DMS53 (cell line): ENCODE measurements around the gene KRTAP19-8.
A peak's percentile ranks its signal among the peaks of the same experiment; 100 is the strongest.

Experiments
- DNase-seq: peaks from one replicate; lab custom pipeline; 2025; lab: John Stamatoyannopoulos, UW

The KRTAP19-8 gene

DNA sequence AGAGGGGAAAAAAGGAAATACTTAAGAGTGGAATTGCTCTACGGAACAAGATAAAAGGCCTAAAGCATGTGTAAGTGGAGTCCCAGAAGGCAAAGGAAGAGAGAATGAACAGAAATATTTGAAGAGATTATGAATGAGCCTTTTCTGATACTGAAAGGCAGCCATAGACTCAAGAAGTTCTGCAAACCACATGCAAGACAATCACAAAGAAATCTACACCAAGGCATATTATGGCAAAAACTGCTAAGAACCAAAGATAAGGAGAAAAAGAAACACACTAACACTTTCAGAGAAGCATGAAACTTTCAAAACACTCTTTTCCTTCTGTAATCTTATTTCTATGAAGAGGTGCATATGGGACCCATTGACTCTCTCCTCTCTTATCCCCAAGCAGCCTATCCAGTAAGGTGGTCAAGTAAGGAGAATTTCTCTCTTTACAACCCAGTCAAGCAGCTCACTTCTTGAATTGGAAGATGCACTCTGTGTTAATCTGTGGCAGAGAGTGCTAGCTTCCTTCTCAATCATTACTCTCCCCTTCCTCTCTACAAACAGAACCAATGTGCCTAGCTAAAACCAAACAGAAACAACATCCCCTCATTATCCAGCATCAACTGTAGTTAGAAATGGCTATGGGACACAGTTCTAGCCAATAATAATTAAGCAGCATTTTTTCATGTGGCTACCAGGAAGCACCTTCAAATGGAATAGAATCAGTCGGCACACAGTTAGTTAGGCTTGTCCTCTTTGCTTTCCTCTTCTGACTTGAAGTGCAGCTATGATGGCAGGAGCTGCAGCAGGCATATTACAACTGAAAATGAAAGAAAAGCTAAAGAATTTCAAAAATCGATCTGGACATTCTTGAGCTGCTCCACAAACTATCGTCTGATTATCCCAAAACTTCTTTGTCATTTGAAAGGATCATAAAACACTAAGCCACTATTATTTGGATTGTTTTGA lies 25.9 kb downstream of the KRTAP19-8 start:
- no peak for DNase-seq

DNA sequence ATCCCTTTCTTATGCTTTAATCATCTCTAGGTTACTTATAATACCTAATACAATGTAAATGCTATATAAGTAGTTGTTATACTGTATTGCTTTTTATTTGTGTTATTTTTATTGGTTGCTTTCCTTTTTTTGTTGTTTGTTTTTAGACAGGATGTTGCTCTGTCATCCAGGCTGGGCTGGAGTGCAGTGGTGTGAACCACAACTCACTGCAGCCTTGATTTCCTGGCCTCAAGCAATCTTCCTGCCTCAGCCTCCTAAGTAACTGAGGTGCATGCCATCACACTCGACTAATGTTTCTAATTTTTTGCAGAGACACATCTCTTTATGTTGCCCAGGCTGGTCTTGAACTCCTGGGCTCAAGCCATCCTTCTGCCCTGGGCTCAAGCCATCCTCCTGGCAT lies 26.9 kb downstream of the KRTAP19-8 start:
- no peak for DNase-seq

DNA sequence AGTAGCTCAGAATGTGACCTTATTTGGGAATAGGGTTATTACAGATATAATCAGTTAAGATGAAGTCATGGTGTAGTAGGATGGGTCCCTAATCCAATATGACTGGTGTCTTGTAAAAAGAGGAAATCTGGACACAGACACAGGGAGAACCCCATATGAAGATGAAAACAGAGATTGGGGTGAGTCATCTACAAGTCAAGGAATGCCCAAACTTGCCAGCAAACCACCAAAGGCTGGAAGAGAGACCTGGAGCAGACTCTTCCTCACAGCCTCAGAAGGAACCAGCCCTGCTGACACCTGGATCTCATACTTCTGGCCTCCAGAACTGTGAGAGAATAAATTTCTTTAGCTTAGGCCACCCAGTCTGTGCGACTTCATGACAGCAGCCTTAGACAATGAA lies 29.9 kb downstream of the KRTAP19-8 start:
- no peak for DNase-seq

DNA sequence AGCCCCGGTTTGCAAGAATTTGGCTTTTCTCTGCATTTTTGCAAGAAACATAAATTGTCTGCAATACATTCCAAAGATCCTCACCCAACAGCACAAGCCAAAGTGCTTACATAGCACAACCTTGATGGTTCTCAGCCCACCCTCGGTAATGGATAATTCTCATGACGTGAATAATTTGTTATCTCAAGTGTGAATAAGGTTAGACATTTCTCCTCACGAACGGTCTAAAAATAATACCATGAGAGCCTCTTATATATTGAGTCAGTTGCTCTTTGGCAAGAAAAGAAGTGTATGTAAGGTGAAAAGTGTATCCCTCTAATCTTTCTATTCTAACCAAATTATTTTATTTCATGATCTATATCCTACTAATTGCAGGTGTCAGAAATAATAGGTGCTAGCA lies 33.3 kb downstream of the KRTAP19-8 start:
- DNase-seq = no peak

DNA sequence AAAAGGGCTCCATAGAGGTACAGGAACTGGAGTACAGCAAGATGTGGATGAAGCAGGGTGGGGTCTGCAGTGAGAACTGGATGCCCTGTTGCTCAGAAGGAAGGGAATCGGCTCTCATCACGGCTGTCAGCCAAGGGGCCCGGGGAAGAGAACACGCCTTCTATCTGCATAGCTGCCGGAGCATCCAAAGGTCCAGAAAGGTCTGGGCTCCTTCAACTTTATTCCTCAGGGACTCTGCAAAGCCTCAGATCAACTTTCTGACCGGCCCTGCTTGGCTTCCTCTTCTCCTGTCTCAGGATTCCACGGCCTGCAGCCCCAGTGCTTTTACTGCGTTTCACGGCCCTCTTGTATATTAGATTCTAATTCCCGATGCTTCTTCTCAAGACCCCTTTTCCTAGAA lies 34.8 kb downstream of the KRTAP19-8 start:
- no peak for DNase-seq

DNA sequence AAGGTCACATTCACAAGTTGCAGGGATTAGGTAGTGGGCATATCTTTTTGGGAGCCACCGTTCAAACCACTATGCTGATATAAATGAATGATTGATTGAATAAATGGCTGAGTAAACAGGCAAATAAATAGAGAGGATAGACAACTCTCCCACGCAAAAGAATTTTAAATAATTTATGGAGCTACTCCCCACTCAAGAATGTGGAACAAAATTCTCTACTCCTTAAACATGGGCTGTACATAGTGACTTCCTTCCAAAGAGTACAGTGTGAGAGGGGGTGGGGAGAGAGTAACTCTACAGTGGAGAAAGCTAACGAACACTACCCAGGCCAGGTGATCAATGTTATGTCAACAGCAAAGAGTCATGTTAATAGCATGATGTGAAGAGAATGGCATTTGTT lies 40.7 kb downstream of the KRTAP19-8 start:
- DNase-seq = no peak

DNA sequence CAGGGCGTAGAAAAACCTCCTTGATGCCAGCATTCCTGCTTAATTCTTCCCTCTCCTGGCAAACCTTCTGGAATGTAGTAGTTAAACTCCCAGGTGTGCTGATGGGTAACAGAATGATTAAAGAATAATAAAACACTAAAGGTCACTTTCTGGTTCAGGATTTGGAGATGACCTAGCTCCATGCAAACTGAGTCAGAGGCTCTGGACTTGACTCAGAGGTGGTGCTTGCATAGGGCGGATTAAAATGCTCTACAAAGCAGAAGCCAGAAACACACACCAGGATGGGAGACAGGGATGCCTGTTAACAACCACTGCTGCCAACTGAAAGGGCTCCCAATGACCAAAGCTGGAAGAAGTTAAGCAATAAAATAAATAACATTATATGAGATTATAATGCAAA lies 41.5 kb downstream of the KRTAP19-8 start:
- DNase-seq = no peak

DNA sequence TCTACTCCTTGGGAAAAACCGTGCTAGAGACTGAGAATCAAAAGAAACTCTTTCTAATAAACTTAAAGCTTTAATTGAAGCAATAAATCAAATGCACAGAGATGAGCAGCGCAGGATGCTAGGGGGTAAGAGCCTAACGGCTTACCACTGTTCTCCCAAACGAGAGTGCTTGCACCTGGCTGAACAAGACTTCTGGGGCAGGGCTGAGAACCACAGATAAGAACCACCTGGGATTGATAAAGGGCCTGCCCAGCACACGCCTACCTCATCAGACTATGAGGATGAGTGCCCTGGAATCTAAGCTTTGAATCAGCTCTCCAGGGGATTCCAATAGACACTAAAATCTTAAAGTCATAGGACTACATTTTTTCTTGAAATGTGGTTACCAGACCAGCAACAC lies 43.3 kb downstream of the KRTAP19-8 start:
- no peak for DNase-seq

DNA sequence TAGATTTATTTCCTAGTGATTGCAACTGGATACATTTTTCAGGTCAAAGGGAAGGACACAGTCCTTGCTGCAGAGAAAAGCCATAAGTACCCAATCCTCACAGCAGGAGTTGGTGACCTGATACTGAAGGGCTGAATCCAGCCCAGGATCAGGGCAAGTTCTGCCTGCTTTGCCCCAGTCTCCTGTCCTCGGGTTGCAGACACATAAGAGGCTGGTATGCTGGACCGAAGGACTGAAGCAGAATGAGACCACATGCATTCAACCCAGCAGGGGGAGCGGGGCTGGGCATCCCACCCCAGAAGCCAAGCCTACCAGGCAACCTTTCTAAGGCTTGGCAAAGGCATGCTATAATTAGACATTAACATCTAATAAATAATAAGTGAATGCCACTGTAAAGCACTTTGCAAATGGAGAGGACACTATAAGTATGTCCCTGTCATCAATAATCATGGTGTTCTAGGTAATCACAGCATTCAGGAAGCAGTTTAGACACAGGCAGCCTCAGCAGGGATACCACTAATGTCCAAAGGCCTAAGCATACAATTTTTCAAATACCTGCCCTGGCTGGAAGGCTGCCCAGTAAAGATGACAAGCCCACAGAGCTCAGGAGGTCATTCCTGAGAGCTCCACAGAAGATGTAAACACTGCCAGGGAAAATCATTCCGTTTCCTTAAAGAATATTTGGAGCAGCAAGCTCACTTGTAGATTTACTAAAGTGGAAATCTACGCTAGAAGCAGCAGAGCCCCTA lies 47.6 kb downstream of the KRTAP19-8 start:
- DNase-seq = peak; percentile 12

DNA sequence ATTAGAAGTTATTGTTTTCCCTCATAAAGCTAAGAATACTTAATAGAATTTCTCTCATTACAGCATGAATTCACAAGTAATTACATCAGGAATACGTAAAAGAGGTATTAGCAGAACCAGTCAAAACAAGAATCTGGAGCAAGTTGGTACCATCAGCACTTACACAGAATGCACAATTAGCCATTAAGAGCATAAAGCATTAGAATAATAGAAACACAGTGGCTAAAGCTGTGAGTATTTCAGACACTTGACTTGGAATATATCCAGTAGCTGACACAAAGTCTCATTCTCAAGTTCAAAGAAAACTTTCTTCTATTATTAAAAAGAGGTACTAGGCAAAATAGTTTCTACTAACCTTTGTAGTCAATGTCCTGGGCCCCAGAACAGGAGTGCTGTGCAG lies 49.6 kb downstream of the KRTAP19-8 start:
- no peak for DNase-seq
